ENCODE measurements around the gene SLC44A5.

DNA sequence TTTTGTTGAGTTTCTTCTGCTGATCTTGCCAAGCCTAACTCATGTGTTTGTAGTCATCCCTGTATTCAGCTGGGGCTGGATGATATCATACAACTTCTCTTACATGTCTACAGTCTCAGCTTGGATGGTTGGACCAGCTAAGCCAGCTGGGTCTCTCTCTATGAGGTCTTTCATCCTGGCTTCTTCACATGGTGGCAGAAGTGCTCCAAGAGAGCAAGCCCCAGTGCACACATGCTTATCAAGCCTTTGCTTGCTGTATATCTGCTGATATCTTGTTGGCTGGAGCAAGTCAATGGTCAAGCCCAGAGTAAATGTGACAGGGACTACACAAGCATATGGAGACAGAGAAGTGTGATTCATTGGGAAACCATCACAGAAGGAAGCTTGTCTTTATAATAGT, 29.2 kb upstream of the SLC44A5 start:
- TF ChIP-seq, protein P1, sequence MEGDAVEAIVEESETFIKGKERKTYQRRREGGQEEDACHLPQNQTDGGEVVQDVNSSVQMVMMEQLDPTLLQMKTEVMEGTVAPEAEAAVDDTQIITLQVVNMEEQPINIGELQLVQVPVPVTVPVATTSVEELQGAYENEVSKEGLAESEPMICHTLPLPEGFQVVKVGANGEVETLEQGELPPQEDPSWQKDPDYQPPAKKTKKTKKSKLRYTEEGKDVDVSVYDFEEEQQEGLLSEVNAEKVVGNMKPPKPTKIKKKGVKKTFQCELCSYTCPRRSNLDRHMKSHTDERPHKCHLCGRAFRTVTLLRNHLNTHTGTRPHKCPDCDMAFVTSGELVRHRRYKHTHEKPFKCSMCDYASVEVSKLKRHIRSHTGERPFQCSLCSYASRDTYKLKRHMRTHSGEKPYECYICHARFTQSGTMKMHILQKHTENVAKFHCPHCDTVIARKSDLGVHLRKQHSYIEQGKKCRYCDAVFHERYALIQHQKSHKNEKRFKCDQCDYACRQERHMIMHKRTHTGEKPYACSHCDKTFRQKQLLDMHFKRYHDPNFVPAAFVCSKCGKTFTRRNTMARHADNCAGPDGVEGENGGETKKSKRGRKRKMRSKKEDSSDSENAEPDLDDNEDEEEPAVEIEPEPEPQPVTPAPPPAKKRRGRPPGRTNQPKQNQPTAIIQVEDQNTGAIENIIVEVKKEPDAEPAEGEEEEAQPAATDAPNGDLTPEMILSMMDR (IDR thresholded peaks at IDR 0.05), result no peak
- TF ChIP-seq POLR2AphosphoS5 (IDR thresholded peaks at IDR 0.05), result no peak
- TF ChIP-seq POLR2A (IDR thresholded peaks at IDR 0.05), result no peak

Measured in breast epithelium (tissue), 3 donors.